ENCODE results near the gene GTF2H1.
"Not testable (repeated sequence)": the region's sequence is repeated elsewhere in the genome, so short reads cannot be mapped to it uniquely, and the experiment has no call there.

The GTF2H1 gene

GRCh38 chr11:18383388-18384156 lies 61.2 kb downstream of the GTF2H1 start:
- DNase-seq = peak; percentile 90

DNA sequence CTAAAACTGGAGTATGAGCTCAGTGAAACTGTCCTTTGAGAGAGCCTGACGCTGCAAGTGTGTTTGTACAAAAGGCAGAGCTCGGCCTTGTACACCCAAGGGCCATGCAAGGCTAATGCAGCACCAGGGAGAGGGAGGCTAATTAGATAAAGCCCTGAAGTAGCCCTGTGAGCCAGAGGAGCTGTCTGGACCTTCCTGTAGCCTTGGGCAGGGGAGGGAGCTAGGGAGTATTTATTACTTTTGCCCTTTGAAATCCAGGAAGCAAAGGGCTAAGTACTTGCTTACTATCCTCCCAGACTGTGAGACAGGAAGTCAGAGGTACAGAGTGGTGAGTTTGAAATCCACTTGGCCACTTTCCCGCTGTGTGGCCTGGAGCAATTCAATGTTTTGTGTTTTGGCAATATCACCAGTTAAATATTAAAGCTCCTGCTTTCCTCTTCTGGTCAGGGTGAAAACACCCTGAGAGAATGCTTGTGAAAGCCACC lies 61.8 kb downstream of the GTF2H1 start:
- DNase-seq = no peak

DNA sequence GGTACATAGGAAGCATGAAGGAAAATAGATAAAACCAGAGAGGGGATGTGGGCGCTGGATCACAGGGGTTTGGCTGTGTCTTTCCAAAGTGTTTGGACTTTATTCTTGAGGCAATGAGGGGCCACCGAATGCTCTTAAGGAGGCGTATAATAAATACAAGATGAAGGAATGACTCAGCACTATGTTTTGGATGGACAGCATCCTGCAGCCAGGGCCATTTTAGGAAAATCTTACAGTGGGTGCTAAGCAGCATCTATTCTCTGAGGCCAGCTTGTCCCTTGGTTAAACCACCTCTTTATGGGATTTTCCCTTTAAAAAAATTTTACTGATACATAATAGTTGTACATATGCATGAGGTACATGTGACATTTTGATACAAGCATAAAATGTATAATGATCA lies 67.7 kb downstream of the GTF2H1 start:
- DNase-seq = no peak

DNA sequence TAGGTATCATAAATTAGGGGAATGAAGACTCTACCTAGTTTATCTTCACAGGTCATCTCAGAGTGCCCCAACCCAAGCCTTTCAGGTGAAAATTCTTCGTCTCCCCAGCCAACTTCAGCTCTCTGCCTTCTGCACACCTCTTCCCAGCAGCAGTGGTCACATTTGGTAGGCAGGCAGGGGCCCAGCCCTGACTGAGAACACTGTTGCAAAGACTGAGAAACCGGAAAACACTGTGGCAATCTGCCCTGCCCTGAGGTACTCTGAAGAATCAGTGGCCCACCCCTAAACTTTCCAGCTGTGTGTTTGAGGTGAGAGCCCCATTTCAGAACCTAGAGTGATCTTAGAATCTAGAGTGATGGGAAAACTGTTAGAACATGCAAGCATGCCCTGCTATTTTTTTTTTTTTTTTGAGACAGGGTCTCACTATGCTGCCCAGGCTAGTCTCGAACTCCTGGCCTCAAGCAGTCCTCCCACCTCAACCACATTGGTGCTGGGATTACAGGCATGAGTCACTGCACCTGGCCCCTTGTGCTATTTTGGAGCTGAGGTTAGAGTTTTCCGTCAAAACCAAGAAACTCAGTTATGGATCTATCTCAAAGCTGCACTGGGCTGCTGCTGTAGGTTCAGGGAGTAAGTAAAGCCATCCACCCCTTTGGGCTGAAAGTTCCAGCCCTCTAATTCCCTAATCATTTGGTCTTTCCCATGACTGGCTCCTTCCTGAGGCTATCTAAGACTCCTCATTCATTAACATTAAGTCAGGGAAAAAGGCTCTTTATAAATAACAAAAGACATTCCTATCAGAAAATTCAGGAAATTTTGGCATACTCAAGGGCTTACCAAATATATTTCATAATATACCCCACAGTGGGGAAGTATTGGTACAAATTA lies 70.3 kb downstream of the GTF2H1 start:
- peak; percentile 41 for DNase-seq

- peak; percentile 41 for DNase-seq
These were observed 71.4 kb downstream of the GTF2H1 start for GRCh38 chr11:18393581-18394274.

GRCh38 chr11:18394275-18394927 lies 72.0 kb downstream of the GTF2H1 start, which contains the start of gene LDHA:
Gene LDHA (plus strand): TSS chr11:18394563. CDS start chr11:18396843, 2,280 bp downstream.
- peak; percentile 99 for DNase-seq

DNA sequence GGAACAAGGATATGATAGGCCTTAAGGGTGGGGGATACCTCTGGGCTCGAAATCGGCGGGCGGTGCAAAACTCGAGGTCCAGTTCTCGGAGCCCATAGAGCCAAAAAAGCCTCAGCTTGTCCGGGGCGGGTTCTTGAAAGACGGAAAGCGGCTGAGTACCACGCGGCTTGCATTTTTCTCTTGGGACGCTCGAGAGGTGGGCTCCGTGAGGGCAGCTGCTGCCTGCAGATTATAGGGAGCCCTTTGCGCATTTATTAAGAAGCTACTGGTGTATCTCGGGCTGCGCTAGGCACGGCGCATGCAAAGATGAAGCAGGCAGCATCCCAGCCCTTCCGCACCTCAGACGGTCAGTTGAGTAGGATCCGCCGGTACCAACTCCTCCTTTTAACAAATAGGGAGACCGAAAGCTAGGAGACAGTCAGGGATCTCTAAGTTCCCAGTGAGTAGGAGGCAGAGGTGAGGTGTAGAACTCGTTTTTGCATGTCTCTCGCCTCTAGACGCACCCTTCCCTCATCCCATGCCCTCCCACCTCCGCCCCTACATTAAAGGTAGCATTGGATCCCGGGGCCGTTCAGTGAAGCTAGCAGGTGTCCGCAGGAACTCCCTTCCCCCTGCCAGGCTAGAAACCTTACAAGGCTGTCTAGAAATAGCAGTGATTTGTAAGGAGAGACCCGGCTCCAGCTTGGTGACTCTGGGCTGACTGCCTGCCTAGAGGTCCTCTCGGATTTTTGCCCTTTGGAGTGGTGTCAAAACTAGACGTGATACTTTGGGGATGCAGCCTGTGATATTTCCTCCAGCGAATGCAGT lies 72.8 kb downstream of the GTF2H1 start:
- DNase-seq = peak; percentile 31

DNA sequence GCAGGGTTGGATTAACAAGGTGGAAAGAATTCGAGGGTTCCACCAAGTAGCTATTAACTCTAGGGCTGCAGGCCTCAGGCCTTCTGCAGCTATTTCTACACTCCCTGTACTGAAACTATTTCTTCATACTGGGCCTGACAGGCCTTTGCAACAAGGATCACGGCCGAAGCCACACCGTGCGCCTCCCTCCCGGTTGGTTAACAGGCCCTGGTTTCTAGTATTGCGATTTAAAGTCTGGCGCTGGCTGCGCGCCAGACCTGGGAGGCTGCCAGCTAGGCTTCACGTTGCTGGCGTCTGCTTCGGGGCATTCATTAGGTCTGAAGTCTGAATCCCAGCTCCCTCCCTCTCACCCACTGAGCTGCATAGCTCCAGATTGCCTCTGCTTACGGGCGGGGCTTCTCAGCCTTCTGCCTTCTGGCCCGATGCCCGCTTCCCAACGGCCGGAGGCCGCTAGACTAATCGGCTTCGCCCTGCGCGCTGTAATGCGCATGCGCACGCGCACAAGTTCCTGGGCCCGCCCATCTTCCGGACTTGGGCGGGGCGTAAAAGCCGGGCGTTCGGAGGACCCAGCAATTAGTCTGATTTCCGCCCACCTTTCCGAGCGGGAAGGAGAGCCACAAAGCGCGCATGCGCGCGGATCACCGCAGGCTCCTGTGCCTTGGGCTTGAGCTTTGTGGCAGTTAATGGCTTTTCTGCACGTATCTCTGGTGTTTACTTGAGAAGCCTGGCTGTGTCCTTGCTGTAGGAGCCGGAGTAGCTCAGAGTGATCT lies 73.6 kb downstream of the GTF2H1 start:
- DNase-seq = peak; percentile 99

GRCh38 chr11:18397921-18398320 lies 75.6 kb downstream of the GTF2H1 start:
- DNase-seq = no peak

DNA sequence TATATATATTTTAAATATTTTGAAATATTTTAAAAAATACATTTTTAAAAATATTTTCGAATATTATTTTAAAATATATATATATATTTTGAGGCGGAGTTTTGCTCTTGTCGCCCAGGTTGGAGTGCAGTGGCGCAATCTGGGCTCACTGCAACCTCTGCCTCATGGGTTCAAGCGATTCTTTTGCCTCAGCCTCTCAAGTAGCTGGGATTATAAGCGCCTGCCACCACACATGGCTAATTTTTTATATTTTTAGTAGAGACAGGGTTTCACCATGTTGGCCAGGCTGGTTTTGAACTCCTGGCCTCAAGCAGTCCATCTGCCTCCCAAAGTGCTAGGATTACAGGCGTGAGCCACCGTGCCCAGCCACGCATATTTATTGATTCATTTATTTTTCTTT lies 78.7 kb downstream of the GTF2H1 start:
- not testable (repeated sequence) for DNase-seq

DNA sequence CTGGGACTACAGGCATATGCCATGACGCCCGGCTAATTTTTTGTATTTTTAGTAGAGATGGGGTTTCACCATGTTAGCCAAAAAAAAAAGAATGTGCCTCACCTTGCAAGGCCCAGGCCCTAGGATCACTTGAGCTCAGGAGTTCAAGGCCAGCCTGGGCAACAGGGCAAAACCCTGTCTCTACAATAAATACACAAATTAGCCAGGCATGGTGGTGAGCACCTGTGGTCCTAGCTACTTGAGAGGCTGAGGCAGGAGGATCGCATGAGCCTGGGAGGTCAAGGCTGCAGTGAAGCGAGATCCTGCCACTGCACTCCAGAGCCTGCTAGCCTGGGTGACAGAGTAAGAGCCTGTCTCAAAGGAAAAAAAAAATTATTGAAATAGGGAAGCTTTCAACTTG lies 81.7 kb downstream of the GTF2H1 start:
- DNase-seq = no peak

GRCh38 chr11:18407400-18407799 lies 85.0 kb downstream of the GTF2H1 start:
- DNase-seq = not testable (repeated sequence)

DNA sequence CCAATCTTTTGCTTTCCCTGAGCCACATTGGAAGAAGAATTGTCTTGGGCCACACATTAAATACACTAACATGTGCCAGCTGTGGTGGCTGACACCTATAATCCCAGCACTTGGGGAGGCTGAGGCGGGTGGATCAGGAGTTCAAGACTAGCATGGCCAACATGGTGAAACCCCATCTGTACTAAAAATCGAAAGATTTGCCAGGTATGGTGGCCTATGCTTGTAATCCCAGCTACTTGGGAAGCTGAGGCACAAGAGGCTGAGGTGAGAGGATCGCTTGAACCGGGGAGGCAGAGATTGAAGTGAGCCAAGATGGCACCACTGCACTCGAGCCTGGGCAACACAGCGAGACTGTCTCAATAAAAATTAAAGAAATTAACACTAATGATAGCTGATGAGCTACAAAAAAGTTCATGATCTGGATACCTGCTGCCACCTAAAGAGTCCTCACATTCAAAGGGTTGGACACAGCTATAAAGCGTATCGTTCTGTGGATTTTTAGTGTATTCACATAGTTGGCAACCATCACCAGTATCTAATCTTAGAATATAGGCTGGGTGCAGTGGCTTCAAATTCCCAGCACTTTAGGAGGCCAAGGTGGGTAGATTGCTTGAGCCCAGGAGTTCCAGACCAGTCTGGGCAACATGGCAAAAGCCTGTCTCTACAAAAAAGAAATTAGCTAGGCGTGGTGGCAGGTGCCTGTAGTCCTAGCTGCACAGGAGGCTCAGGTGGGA lies 86.4 kb downstream of the GTF2H1 start:
- peak; percentile 24 for DNase-seq

DNA sequence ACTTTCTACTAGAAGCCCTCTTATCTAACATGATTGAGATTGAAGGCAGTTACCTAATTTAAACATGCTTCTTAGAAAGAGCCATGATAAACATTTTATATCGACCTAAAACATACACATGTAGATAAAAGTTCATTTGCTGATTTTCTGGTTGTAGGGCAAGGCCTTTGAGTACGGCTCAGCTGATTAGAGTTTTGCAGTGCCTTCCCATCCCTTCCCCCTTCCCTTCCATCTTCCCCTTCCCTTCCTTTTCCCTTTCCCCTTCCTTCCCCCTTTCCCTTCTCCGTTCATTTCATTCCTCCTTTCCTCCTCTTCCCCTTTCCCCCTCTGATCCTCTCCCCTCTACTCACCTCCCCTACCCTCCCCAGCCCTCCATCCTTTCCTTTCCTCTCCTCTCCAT lies 94.1 kb downstream of the GTF2H1 start:
- DNase-seq = no peak
